IPS-18a (cell line): ENCODE data around the gene SP8.

ENCODE experiments used
- H3K27ac ChIP-seq: one replicate; pipeline ENCODE4 v1.5.1; 2013; ENCODE audit warnings: low read length
- H3K27me3 ChIP-seq: one replicate; pipeline ENCODE4 v1.6.1; 2013; ENCODE audit warnings: mild to moderate bottlenecking, low read length; ENCODE audit not compliant: control insufficient read depth, insufficient read depth
- H3K36me3 ChIP-seq: one replicate; pipeline ENCODE4 v1.6.1; 2013; ENCODE audit warnings: low read depth, low read length; ENCODE audit not compliant: control insufficient read depth
- H3K4me1 ChIP-seq: one replicate; pipeline ENCODE4 v1.6.1; 2013; ENCODE audit warnings: low read depth, low read length; ENCODE audit not compliant: control insufficient read depth
- H3K4me3 ChIP-seq: one replicate; pipeline ENCODE4 v1.5.1; 2013; ENCODE audit warnings: low read length
- H3K9ac ChIP-seq: one replicate; pipeline ENCODE4 v1.6.1; 2013; ENCODE audit warnings: mild to moderate bottlenecking, low read length, moderate library complexity
- H3K9me3 ChIP-seq: one replicate; pipeline ENCODE4 v1.6.1; 2013; ENCODE audit warnings: low read depth, low read length; ENCODE audit not compliant: control insufficient read depth

SP8 gene

DNA sequence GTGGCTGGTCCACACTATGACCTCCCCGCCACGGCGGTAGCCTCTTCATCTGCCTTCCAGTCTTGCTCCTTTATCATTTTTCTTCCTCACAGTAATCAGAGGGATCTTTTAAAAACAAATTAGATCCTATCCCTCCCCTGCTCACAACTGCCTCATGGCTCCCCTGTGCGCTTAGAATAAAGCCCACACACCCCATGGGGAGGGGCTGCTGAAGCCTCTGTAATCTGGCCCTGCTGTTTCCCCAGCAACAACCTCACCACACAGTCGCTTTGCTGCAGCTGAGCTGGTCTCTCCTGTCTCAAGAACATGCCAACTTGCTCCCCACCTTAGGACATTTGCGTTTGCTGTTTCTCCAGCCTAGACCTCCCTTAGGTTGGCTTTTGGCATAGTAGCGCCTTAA lies 41.0 kb downstream of the SP8 start:
- Histone ChIP-seq H3K27ac (no peak overlapping the region), H3K9ac (no peak overlapping the region), H3K27me3 (no peaks in the 10 kb centered on the region), H3K4me3 (no peak overlapping the region), H3K4me1 (peaks cover 6% of the 10 kb centered on the region), H3K36me3 (no peaks in the 10 kb centered on the region), H3K9me3 (no peaks in the 10 kb centered on the region)

DNA sequence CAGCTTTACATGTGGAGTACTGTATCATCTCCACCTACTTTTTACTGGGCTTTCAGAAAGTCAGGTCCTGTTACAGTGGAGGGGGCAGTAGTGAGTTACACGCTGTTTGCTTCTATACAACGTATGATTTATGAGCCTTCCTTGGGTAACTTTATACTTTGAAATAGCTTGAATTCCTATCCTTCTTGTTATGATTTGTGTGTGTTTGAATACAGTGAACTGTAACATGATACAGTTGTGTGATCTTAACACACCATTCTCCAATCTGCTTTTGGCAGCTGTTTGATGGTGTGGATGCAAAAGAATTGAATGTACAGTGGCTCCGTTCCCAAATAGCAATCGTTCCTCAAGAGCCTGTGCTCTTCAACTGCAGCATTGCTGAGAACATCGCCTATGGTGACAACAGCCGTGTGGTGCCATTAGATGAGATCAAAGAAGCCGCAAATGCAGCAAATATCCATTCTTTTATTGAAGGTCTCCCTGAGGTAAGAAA lies 41.7 kb downstream of the SP8 start:
- no peak overlapping the region for H3K27ac ChIP-seq
- H3K27me3 ChIP-seq, result no peaks in the 10 kb centered on the region
- H3K4me3 ChIP-seq, result no peak overlapping the region
- peaks cover 6% of the 10 kb centered on the region for H3K4me1 ChIP-seq
- no peaks in the 10 kb centered on the region for H3K9me3 ChIP-seq
- no peaks in the 10 kb centered on the region for H3K36me3 ChIP-seq
- H3K9ac ChIP-seq, result no peak overlapping the region

DNA sequence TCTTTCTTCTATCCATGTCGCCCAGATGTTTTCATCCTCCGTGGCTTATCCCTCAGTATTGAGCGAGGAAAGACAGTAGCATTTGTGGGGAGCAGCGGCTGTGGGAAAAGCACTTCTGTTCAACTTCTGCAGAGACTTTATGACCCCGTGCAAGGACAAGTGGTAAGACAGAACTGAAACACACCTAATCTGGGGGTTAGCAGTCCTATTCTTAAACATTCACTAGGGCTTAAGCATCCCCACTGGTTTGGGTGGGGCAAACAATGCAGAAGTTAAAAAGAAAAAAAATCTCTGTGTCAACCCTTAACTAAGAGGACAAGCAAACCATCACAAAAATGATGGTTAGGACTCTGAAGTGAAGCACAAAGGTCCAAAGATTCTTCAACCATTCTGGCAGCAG lies 43.8 kb downstream of the SP8 start:
- peaks cover 6% of the 10 kb centered on the region for H3K4me1 ChIP-seq
- no peaks in the 10 kb centered on the region for H3K36me3 ChIP-seq
- H3K27ac ChIP-seq, result no peak overlapping the region
- no peak overlapping the region for H3K9ac ChIP-seq
- no peaks in the 10 kb centered on the region for H3K9me3 ChIP-seq
- H3K4me3 ChIP-seq, result no peak overlapping the region
- no peaks in the 10 kb centered on the region for H3K27me3 ChIP-seq

DNA sequence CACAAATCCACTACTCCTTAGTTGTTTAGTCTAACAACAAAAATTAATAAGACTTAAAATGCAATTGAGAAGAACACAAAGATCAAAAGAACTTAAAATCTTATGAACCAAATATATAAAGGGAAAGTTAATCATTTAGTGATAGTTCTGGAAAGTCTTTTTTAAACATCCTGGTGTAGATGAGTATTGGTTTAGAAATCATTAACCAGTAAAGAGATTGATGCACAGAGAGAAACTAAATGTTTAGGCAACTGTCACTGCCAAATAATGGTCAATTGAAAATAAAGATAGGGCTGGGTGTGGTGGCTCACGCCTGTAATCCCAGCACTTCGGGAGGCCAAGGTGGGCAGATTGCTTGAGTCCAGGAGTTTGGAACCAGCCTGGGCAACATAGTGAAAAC lies 44.9 kb downstream of the SP8 start:
- H3K9ac ChIP-seq, result no peak overlapping the region
- no peaks in the 10 kb centered on the region for H3K27me3 ChIP-seq
- H3K4me1 ChIP-seq, result peaks cover 6% of the 10 kb centered on the region

DNA sequence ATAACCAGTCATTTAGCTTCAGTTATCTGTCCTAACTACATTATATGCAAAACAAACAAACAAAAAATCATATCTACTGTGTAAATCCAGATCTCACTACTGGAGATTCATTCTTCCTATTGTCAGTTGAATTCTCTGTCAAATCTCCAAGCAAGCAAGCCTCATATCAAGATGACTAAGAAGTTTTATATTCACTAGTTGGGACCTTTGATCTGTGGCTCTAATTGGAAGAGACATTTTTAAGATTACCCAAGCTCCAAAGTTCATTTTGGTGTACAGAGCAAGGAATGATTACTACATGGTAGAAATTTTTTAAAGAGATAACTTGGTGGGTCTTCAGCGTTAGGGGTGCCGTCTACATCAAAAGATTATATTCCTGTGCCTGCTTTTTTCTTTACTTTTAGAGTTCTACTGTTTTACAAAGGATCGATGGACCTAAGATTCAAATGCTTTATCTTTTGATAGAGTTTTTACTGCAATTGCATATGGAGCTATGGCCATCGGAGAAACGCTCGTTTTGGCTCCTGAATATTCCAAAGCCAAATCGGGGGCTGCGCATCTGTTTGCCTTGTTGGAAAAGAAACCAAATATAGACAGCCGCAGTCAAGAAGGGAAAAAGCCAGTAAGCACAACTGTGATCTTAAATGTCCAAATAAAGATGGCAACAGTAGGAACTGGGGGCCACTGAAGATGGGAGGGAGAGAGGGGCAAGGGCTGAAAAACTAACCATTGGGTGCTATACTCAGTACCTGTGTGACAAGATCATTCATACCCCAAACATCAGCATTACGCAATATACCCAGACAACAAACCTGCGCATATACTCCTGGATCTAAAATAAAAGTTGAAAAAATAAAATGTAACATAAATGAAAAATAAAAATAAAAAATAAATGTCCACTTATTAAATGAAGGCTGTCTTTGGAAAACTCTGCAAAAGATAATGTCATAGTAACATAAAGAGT lies 47.9 kb downstream of the SP8 start:
- Histone ChIP-seq H3K27me3 (no peaks in the 10 kb centered on the region), H3K4me3 (no peak overlapping the region), H3K9me3 (no peaks in the 10 kb centered on the region), H3K27ac (no peak overlapping the region), H3K36me3 (no peaks in the 10 kb centered on the region), H3K4me1 (no peaks in the 10 kb centered on the region), H3K9ac (no peak overlapping the region)

More for the DNA sequence above, 44.9 kb downstream of the SP8 start:
- Histone ChIP-seq H3K9me3 (no peaks in the 10 kb centered on the region), H3K27ac (no peak overlapping the region), H3K36me3 (no peaks in the 10 kb centered on the region), H3K4me3 (no peak overlapping the region)

DNA sequence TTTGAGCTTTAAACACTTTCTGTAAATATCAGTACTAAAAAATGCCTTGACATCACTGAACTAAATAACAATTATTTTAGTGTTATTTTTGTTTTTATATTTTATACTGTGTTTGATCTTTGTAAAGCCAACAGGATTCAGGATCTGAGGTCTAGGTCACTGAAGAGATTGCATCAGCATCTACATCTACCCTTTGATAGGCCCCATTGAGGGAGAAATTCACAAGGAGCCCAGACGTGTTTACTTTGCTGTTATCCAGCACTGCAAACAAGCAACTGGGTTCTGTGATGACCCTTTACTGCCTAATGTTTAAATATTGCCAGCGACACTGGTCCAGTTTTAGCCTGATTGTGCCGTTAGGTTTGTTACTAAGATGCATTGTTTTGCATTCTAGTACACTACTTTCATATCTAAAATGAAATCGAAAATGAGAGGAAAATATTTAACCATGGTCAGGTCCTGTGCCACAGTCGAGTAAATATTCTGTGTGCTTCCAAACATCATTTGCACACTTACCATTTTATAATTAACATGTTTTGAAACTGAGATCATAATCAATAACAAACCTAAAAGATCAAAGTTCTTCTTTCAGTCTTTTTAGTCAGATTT lies 48.7 kb downstream of the SP8 start:
- Histone ChIP-seq H3K4me3 (no peak overlapping the region), H3K4me1 (no peaks in the 10 kb centered on the region), H3K27ac (no peak overlapping the region), H3K36me3 (no peaks in the 10 kb centered on the region), H3K27me3 (no peaks in the 10 kb centered on the region), H3K9ac (no peak overlapping the region), H3K9me3 (no peaks in the 10 kb centered on the region)

DNA sequence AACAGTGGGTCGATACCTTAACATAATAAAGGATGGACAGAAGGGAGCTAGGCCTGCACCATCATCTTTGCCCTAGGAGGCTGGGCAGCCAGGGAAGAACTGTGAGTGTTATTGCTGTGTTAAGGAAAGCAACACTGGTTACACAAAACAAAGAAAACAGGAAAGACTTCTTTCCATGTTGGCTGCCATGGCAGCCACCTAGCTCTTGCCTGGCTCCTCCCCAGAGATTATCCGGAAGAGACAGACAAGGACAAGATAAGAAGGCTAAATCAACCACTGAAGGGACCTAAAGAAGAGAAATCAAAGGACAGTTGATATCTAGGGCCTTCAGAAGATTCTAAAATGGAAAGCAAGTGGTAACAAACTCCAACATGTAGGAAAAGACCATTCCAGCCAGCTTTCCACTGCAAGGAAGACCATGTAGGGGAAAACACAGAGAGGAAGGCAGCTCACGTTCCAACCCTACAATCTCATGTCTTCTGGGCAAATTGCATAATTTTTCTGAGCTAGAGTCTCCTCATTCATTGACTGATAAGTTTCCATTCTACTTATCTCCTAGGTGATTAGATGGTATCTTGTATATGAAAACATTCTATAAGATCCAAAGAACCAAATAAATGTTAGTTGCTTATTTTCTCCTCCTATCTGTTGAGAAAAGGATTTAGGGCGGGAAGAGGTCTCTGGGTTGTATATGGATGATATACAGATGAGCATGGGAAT lies 51.2 kb downstream of the SP8 start:
- no peak overlapping the region for H3K4me3 ChIP-seq
- H3K4me1 ChIP-seq, result no peaks in the 10 kb centered on the region
- H3K36me3 ChIP-seq, result no peaks in the 10 kb centered on the region
- H3K9me3 ChIP-seq, result no peaks in the 10 kb centered on the region
- H3K9ac ChIP-seq, result no peak overlapping the region
- no peak overlapping the region for H3K27ac ChIP-seq
- H3K27me3 ChIP-seq, result no peaks in the 10 kb centered on the region
